Subcutaneous abdominal adipose tissue (tissue), 5 donors: ENCODE results near the gene NOTCH1.

Experiments used
- H3K27ac ChIP-seq: one replicate; pipeline ENCODE4 v1.7.0; 2013; ENCODE audit warnings: low read depth, mild to moderate bottlenecking, inconsistent platforms, low read length, moderate library complexity
- H3K27me3 ChIP-seq, 5 donors: one replicate each; pipeline ENCODE4 v1.7.0; 2013; ENCODE audit warnings: low read length in 5 of 5, inconsistent platforms in 1 of 5; ENCODE audit not compliant: control insufficient read depth in 5 of 5, insufficient read depth in 4 of 5
- H3K36me3 ChIP-seq, 5 donors: one replicate each; pipeline ENCODE4 v1.7.0; 2013; ENCODE audit warnings: low read length in 5 of 5; ENCODE audit not compliant: control insufficient read depth in 5 of 5, insufficient read depth in 5 of 5
- H3K4me1 ChIP-seq, 5 donors: one replicate each; pipeline ENCODE4 v1.7.0; 2013; ENCODE audit warnings: low read length in 5 of 5, mild to moderate bottlenecking in 3 of 5, moderate library complexity in 1 of 5; ENCODE audit not compliant: control insufficient read depth in 5 of 5, insufficient read depth in 5 of 5
- H3K4me3 ChIP-seq, 5 donors: one replicate each; pipeline ENCODE4 v1.7.0; 2013; ENCODE audit warnings: low read length in 5 of 5, low read depth in 1 of 5
- H3K9ac ChIP-seq, 5 donors: one replicate each; pipeline ENCODE4 v1.7.0; 2013; ENCODE audit warnings: low read length in 5 of 5, mild to moderate bottlenecking in 4 of 5, moderate library complexity in 3 of 5
- H3K9me3 ChIP-seq, 5 donors: one replicate each; pipeline ENCODE4 v1.7.0; 2013; ENCODE audit warnings: low read length in 5 of 5; ENCODE audit not compliant: control insufficient read depth in 5 of 5
- donor health status: healthy.
- donor health status: healthy.
- donor health status: healthy.
- donor health status: healthy.
- donor health status: healthy.

The NOTCH1 gene

DNA sequence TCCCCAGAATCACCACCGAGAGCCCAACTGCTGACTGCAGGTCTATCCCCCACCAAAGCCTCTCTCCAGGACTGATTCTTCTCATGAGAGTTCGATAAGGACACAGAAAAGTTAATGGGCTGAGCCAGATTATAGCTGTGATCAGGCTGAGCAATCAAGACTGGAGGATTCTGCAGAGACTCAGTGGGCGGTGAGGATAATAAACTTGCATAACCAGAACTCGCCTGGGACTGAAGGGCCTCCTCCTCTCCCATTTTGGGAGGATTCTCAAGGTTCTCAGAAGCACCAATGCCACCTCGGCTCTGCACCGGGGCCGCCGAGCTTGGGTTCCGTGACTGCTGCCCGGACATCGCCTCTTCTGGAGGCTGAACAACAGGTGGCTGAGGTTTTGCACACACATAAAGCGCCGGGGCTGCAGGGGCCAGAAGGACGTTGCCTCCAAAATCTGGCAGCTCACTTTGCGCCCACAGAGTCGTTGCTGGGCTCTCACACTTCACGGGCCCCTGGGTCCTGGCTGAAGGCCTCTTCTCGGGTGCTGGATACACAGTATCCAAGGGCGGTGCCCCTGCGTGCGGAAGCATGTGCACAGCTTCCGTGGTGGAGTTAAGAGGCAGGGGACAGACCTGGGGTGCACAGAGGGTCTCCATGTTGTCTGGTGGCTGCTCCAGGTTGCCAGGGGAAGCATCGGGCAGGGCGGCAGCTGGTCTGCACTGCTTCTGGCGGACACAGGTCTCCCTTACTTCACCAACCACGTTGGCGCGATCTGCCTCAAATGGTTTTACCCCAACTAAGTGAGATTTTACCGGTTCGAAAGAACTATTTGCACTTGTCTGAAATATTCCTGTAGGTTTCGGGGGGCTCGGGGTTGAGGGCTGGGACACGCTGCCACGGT is 70.6 kb downstream of the NOTCH1 start:
- H3K4me3 ChIP-seq = no peak overlapping the region

DNA sequence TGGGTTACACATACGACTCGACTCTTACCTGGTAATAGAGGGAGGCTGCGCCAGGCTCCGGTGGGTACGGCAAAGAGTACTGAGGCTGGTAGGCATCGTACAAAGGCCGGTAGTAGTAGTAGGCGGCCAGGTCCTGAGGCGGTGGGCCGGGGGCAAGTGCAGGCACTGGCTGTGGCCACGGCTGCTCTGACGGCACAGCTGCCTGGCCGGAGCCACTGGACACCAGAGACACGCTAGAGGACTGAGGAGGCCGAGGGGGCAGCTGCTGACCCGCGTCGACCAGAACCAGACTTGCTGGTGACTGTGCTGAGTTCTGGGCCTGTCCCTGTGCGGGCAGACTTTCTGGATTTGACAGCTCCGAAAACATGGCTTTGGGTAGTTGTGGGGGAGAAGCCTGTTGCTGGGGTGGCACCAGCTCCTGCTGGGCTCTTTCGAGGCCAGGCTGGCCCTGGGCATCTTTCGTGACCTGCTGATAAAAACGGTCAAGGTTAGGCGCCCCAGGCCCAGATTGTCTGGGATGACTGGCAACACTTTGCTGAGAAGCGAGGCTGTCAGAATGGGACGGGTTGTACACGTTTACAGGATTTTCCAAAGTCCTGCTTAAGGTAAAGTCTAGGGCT is 71.7 kb downstream of the NOTCH1 start:
- Histone ChIP-seq H3K27me3 (no peaks in the 10 kb centered on the region), H3K36me3 (peaks cover 0 to 95% (median 87%) of the 10 kb centered on the region in 5 donors), H3K4me3 (no peak overlapping the region), H3K4me1 (peaks cover 0 to 9% (median 0%) of the 10 kb centered on the region in 5 donors), H3K9ac (no peak overlapping the region), H3K9me3 (no peaks in the 10 kb centered on the region), H3K27ac (no peak overlapping the region)

More for the DNA sequence above, 70.6 kb downstream of the NOTCH1 start:
- Histone ChIP-seq H3K9ac (no peak overlapping the region), H3K9me3 (no peaks in the 10 kb centered on the region), H3K27me3 (no peaks in the 10 kb centered on the region), H3K27ac (no peak overlapping the region), H3K4me1 (peaks cover 0 to 3% (median 0%) of the 10 kb centered on the region in 5 donors), H3K36me3 (peaks cover 0 to 90% (median 79%) of the 10 kb centered on the region in 5 donors)

DNA sequence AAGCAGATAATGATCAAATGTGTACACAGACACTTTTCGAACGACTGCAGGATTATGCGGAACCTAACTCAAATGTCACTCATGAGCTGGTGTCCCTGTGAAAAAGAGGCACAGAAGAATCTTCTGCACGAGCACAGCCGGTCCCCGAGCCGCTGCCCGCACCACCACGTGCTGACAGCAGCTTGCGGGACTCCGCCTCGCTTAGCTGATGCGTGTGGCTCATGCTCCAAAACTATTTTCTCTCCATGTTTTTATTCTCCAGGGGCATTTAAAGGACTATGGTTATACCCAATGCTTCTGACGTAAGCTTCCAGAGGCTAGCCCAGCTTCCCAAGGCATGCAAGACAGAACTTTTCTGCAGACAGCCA is 72.5 kb downstream of the NOTCH1 start:
- no peak overlapping the region for H3K9ac ChIP-seq
- no peak overlapping the region for H3K27ac ChIP-seq
- peaks cover 0 to 9% (median 0%) of the 10 kb centered on the region in 5 donors for H3K4me1 ChIP-seq
- H3K36me3 ChIP-seq = peaks cover 1 to 100% (median 94%) of the 10 kb centered on the region in 5 donors
- H3K9me3 ChIP-seq = no peaks in the 10 kb centered on the region
- no peak overlapping the region for H3K4me3 ChIP-seq
- no peaks in the 10 kb centered on the region for H3K27me3 ChIP-seq

DNA sequence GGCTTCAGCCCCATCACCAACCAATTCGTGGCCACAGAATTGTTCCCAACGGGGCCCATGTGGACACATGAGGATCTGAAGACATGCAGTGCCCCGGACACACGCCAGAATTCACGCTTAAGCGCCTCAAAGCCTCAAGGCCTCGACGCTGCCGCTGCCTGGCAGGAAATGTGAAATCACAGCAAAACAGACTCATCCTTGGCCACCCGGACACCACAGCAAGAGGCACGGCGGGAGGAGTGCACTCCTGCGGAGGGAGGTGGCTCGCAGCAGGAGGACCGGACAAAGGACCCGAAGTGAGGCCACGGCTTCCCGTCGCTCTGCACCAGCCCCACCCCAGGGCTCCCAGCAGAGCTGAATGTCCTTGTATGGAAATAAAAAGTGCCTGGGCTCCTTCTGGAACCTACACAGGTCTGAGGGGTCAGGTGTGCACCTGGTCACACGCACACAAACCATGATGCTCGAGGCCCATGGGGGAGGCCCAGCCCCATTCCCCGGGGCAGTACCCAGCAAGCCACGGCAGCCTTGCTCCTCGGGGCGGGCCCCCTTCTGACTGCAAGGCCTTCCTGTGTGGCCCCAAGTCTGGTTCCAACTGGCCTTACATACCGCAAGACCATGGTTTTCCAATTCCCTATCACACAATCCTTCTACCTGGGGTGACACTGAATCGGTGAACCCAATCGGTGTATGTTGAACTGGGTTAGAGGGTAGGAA is 73.1 kb downstream of the NOTCH1 start:
- H3K4me1 ChIP-seq = peaks cover 0 to 9% (median 0%) of the 10 kb centered on the region in 5 donors
- no peaks in the 10 kb centered on the region for H3K27me3 ChIP-seq
- H3K9ac ChIP-seq = no peak overlapping the region
- peaks cover 2 to 100% (median 98%) of the 10 kb centered on the region in 5 donors for H3K36me3 ChIP-seq
- no peak overlapping the region for H3K4me3 ChIP-seq
- H3K9me3 ChIP-seq = no peaks in the 10 kb centered on the region
- no peak overlapping the region for H3K27ac ChIP-seq

DNA sequence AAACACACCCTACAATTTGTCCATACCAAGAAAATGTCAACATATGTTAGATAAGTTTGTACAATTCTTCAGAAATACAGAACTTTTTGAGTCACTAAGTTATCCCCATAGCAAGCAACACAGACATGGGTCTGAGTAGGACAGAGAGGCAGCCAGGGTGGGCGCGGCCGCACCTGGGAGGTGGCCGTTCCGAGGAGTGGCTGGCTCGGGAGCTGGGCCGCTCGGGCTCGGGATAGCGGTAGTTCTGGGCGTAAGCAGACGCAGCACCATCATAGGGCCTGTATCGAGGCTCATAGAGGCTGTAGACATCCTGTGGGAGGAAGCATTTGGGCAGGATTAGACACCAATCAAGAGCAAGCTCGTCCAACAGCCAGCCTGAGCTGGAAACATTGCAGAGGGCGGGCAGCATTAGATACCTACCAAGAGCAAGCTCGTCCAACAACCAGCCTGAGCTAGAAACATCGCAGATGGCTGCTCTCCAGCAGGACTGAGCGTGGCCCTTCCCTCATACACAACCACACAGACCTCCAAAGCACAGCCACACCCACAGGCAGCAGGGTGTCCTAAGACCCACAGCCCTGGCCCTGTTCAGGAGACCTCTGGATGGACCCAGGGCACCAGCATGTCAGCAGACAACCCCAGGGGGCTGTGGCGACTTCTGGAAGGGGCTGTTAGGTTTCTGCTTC is 73.9 kb downstream of the NOTCH1 start:
- no peaks in the 10 kb centered on the region for H3K9me3 ChIP-seq
- no peaks in the 10 kb centered on the region for H3K27me3 ChIP-seq
- no peak overlapping the region for H3K4me3 ChIP-seq
- peaks cover 2 to 99% (median 95%) of the 10 kb centered on the region in 5 donors for H3K36me3 ChIP-seq
- H3K4me1 ChIP-seq = peaks cover 0 to 9% (median 0%) of the 10 kb centered on the region in 5 donors
- no peak overlapping the region for H3K9ac ChIP-seq
- no peak overlapping the region for H3K27ac ChIP-seq

DNA sequence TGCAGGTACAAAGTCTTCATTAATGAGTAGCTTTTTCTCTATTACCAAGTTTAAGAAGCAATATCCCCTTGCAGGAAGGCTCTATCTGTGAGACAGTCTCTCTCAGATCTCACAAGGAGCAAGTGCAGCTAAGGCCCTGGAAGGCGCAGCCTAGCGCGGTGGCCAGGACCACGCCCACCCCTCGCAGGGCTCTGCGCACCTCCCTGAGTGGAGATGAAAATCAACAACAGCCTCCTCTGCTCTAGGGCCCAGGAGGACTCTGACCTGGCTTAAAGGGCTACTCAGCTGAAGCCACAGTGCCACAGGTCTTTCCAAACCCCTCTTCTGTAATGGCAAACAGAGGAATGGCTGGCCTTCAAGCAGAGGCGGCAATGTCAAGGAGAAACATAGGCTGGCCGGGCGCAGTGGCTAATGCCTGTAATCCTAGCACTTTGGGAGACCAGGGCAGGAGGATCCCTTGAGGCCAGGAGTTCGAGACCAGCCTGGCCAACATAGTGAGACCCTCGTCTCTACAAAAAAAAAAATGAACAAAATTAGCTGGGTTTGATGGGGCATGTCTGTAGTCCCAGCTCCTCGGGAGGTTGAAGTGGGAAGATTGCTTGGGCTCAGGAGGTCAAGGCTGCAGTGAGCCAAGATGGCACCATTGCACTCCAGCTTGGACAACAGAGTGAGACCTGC is 74.9 kb downstream of the NOTCH1 start:
- H3K4me3 ChIP-seq = no peak overlapping the region

DNA sequence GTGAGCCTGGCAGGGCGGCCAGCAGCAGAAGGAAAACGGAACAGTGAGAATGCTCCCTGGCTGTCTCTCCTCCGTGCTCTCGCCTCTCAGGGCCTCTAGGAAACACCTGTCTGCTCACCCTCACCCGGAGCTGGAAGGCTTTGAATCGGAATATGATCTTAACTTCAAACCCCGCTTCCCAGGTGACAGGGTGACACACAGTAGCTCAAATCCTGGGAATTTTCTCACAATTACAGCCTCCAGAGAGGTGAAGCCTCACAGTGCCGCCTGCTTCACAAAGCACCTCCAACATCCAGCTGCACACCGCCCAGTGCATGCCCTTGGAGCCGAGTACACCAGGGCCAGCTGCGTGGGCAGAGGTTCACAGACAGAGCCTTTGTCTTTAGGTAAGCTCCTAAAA is 75.5 kb downstream of the NOTCH1 start:
- H3K4me1 ChIP-seq = peaks cover 0 to 9% (median 0%) of the 10 kb centered on the region in 5 donors
- no peaks in the 10 kb centered on the region for H3K9me3 ChIP-seq
- no peak overlapping the region for H3K9ac ChIP-seq
- H3K27ac ChIP-seq = no peak overlapping the region
- no peak overlapping the region for H3K4me3 ChIP-seq
- no peaks in the 10 kb centered on the region for H3K27me3 ChIP-seq
- peaks cover 2 to 99% (median 95%) of the 10 kb centered on the region in 5 donors for H3K36me3 ChIP-seq

More for the DNA sequence above, 74.9 kb downstream of the NOTCH1 start:
- Histone ChIP-seq H3K9ac (no peak overlapping the region), H3K4me1 (peaks cover 0 to 9% (median 0%) of the 10 kb centered on the region in 5 donors), H3K9me3 (no peaks in the 10 kb centered on the region), H3K36me3 (peaks cover 2 to 99% (median 95%) of the 10 kb centered on the region in 5 donors), H3K27me3 (no peaks in the 10 kb centered on the region), H3K27ac (no peak overlapping the region)

DNA sequence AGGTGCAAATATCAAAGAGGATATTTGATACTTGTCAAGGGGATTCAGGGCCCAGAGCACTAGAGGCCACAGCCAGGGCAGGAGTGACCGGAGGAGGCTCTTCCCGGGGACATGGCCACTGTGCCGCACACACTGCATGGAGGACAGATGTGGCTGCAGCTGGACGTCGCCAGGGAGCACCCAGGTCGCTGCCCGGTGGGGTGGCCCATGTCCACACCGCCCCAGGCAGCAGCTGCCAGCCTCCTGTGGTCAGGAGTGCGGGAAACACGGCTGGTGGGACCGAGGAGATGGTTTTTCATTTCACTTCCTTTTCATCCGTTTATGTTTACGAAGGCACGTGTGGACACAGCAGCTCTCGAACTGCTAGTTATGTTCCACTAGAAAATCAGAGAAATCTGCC is 78.1 kb downstream of the NOTCH1 start:
- H3K4me1 ChIP-seq = peaks cover 0 to 9% (median 0%) of the 10 kb centered on the region in 5 donors
- no peak overlapping the region for H3K9ac ChIP-seq
- H3K27me3 ChIP-seq = no peaks in the 10 kb centered on the region
- H3K9me3 ChIP-seq = no peaks in the 10 kb centered on the region
- H3K36me3 ChIP-seq = peaks cover 5 to 99% (median 95%) of the 10 kb centered on the region in 5 donors
- H3K27ac ChIP-seq = no peak overlapping the region
- H3K4me3 ChIP-seq = no peak overlapping the region

DNA sequence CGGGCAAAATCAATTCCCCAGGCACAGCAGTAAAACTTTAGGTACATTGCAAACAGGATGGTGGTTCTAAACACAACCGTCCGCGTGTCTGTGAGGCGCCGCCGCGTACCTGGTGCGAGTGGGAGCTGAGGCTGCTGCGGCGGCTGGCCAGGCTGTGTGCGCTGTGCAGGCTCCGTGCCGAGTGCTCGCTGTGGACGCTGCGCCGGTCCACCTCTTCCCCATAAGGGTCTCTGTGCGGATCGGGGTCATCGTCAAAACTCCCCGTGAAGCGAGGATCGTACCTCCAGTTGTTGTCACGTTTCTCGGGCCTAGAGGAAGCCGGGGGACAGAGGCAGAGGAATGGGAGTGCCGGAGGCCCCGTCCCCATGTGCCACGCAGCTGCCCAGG is 79.7 kb downstream of the NOTCH1 start:
- no peak overlapping the region for H3K4me3 ChIP-seq
- H3K27me3 ChIP-seq = no peaks in the 10 kb centered on the region
- H3K36me3 ChIP-seq = peaks cover 5 to 99% (median 92%) of the 10 kb centered on the region in 5 donors
- no peaks in the 10 kb centered on the region for H3K9me3 ChIP-seq
- no peak overlapping the region for H3K9ac ChIP-seq
- no peak overlapping the region for H3K27ac ChIP-seq
- H3K4me1 ChIP-seq = peaks cover 0 to 9% (median 0%) of the 10 kb centered on the region in 5 donors
